Measurements from ENCODE around the gene LRRC61.

LRRC61 gene

DNA sequence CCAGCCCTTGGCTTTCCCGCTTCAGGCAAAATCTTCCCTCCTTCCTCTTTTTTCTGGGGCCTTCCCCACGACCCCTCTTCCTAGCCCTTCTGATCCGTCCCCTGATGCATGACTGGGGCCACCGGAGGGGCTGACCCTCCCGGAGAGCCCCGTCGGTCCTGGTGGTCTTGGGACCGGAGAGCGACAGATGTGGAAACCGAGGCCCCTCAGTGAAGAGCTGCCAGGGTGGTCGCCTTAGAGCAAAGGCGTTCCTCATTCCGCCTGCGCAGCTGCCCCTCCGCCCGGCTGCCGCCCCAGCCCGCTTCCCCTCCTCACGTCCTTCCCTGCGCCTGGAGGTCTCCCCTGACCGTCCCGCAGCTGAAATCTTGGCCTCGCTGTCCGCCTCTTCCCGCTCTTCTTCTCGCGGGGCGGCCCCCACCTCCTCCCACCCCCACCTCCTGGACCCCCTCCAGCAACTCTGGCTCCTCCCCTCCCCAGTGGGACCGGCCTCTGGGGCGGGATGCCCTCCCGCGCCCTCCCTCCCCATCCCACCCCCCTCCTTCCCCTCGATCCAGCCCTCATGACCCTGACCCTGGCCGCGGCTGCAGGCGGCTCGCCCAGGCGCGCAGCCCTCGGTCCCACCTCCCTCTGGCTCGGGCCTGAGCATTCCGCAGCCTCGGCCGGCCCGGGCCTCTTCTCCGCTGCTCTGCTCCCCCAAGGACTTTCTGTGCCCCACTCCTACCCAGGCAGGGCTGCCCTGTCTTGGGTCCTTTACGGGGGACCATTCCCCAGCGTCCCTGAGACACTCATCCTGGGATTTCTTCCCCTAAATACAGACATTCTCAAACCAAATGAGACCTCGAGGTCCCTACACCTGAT lies 18.3 kb downstream of the LRRC61 start, which contains the start of gene RARRES2:
RARRES2 (minus strand) TSS at position 367 of the 858 bp plus-strand sequence. CDS start 1,020 bp downstream, outside the sequence.
- peak; percentile 89 for DNase-seq
- in situ Hi-C loops (cut with HindIII; ENCODE audit: low pct_ligation_motif_present, low pct_unique_long_range_greater_than_20kb, low sequenced_read_pairs) = no loop called here

DNA sequence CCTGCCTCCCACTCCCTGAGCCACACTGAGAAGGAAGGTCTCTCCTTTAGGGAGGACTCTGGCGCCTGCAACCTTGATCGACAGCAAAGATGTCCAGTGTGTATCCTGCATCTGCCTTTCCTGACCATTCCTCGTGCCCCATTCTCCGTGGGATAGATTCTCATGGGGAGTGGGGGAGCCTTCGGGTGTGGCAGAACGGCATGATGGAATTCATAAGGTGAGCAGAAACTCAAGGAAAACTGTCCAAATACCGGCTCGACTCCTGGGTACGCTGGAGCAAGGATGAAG lies 18.9 kb downstream of the LRRC61 start:
- in situ Hi-C loops (cut with HindIII; ENCODE audit: low pct_ligation_motif_present, low pct_unique_long_range_greater_than_20kb, low sequenced_read_pairs) = no loop called here
- no peak for DNase-seq

GRCh38 chr7:150343225-150343624 lies 20.1 kb downstream of the LRRC61 start:
- in situ Hi-C loops (cut with HindIII; ENCODE audit: low pct_ligation_motif_present, low pct_unique_long_range_greater_than_20kb, low sequenced_read_pairs) = no loop called here
- DNase-seq = no peak

DNA sequence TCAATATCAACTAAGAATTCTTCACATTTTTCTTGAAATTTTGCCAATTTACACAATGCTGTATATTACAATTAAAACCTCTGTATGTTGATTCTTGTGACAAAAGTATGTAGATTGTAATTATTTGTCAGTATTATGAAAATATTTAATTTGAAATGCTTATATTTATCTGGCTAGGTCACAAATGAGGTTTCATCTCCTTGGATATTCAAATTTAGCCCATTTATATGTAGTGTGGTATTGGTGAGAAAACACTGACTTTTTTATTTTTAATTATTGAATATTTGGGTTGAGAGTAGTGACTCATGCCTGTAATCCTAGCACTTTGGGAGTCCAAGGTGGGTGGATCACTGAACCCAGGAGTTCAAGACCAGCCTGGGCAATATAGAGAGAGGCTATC lies 21.1 kb downstream of the LRRC61 start:
- in situ Hi-C loops (cut with HindIII; ENCODE audit: low pct_ligation_motif_present, low pct_unique_long_range_greater_than_20kb, low sequenced_read_pairs) = no loop called here
- no peak for DNase-seq

DNA sequence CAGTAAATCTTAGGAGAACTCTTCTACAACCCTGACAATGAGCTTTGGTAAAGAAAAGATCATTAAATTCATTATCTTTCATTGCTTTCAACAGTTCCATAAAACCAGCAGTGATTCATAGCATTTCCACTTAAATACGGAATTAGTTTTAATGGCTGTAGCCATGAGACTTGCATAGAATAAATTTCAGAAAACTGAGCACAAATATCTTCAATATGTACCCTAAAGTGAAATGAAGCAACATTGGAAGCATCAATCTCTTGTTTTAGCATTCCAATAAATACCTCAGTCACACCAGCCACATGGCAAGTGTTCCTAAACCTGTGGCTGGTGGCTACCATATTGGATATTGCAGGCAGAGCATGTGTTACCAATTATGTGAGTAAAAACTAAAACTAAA lies 21.9 kb downstream of the LRRC61 start:
- in situ Hi-C loops (cut with HindIII; ENCODE audit: low pct_ligation_motif_present, low pct_unique_long_range_greater_than_20kb, low sequenced_read_pairs) = no loop called here
- no peak for DNase-seq

DNA sequence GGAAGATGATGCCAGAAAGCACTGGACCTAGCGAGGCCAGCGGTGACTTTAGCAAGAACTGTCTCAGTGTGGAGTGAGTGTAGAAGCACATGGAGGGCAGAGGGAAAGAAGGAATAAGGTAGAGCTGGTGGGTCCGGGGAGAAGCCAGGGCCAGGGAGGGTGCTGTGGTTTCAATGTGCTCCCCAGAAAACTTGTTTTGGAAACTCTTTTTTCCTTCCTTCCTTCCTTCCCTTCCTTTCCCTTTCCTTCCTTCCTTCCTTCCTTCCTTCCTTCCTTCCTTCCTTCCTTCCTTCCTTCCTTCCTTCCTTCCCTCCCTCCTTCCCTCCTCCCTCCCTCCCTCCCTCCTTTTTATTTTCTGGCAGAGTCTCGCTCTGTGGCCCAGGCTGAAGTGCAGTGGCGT lies 23.8 kb downstream of the LRRC61 start:
- in situ Hi-C loops (cut with HindIII; ENCODE audit: low pct_ligation_motif_present, low pct_unique_long_range_greater_than_20kb, low sequenced_read_pairs) = no loop called here

DNA sequence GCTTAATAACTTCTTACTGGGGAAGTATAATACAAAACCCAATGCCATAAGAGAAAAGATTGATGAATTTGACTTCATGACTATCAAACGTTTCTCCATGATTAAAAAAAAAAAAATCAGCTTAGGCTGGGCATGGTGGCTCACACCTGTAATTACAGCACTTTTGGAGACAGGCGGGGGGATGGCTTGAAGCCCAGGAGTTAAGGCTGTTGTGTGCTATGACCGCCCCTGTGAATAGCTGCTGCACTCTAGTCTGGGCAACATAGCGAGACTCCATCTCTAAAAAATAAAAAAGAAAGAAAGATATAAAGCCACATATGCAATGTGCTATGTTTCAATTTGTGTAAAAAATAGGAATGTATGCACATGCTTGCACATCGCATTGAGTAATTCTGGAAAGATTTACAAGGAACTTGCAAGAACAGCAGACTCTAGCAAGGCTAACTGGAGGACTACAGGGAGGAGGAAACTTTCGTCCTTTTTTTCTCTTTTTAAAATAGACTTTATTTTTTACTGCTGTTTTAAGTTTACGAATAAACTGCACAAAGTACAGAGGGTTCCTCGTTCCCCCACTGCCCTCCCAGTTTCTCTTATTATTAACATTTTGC lies 28.5 kb downstream of the LRRC61 start:
- no peak for DNase-seq
- in situ Hi-C loops (cut with HindIII; ENCODE audit: low pct_ligation_motif_present, low pct_unique_long_range_greater_than_20kb, low sequenced_read_pairs) = no loop called here

More for the DNA sequence above, 23.8 kb downstream of the LRRC61 start:
- no peak for DNase-seq

DNA sequence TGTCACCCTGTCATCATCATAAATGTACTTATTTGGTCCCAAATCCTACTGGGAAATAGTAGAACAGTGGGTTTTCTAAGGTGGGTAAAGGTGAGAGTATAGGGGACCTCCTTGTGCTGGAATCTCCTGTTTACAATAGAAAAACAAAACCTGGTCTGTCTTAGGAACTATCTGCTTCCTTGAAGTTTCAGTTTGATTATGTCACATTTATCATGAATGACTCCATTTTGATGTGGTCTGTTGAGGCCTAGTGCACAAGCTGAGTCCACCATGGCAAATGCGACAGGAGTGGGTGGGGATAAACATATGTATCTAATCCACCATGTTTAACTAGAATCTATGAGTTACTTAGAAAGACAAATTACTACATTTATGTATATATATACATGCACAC lies 32.5 kb downstream of the LRRC61 start:
- no peak for DNase-seq
- in situ Hi-C loops (cut with HindIII; ENCODE audit: low pct_ligation_motif_present, low pct_unique_long_range_greater_than_20kb, low sequenced_read_pairs) = no loop called here

DNA sequence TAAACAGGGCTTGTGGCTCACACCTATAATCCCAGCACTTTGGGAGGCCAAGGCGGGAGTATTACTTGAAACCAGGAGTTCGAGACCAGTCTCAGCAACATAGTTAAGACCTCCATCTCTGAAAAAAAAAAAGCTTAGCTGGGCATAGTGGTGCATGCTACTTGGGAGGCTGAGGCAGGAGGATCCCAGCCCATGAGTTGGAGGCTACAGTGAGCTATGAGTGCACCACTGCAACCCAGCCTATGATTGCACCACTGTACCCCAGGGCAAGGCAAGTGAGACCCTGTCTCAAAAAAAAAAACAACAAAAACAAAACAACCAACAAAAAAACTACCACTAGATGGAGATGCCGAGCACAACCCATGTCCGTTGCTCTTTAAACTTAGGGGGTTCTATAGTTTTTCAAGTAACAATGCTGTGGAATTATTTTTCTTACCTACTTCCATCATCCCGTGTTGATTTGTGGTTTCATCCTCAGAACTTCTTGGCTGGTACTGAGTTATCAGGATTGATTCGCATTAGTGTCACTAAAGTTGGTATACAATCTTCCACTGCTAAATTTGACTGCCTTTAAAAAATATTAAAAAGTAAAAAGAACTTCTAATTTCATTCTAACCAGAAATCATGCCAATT lies 33.2 kb downstream of the LRRC61 start:
- in situ Hi-C loops (cut with HindIII; ENCODE audit: low pct_ligation_motif_present, low pct_unique_long_range_greater_than_20kb, low sequenced_read_pairs) = no loop called here
- peak; percentile 68 for DNase-seq

GRCh38 chr7:150357270-150357669 lies 34.1 kb downstream of the LRRC61 start:
- in situ Hi-C loops (cut with HindIII; ENCODE audit: low pct_ligation_motif_present, low pct_unique_long_range_greater_than_20kb, low sequenced_read_pairs) = no loop called here
- no peak for DNase-seq

DNA sequence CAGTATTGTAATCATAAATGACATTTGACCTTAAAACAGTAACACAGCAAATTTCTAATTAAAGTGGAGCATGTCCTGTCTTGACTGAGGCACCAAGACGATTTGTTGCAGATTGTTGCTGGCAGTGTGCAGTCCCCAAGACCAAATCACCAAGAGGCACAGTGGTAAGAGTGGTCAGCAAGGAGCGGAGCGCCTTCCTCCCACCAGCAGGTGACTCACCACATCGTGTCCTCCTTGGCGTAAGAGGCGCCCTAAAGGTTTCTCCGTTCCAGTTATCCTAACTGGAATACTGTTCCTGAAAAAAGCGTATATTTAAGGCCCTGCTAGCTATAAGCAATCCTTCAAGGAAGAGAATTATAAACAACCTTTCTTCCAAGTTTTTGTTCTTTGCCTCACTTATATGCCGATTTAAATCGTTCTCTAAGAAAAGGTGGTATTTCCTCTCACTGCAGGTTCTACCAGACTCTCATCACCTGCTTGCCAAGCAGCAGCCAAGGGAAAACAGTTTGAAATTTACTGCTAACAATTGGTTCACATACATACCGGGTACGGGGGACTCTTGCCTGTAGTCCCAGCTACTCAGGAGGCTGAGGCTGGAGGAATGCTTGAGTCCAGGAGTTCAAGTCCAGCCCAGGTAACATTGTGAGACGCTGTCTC lies 34.7 kb downstream of the LRRC61 start:
- in situ Hi-C loops (cut with HindIII; ENCODE audit: low pct_ligation_motif_present, low pct_unique_long_range_greater_than_20kb, low sequenced_read_pairs) = no loop called here
- no peak for DNase-seq

GRCh38 chr7:150358433-150358832 lies 35.3 kb downstream of the LRRC61 start:
- in situ Hi-C loops (cut with HindIII; ENCODE audit: low pct_ligation_motif_present, low pct_unique_long_range_greater_than_20kb, low sequenced_read_pairs) = no loop called here
- DNase-seq = no peak

- DNase-seq = no peak
- in situ Hi-C loops (cut with HindIII; ENCODE audit: low pct_ligation_motif_present, low pct_unique_long_range_greater_than_20kb, low sequenced_read_pairs) = no loop called here
Observed at GRCh38 chr7:150358988-150359621, 36.0 kb downstream of the LRRC61 start.

GRCh38 chr7:150359622-150360362 lies 36.6 kb downstream of the LRRC61 start:
- in situ Hi-C loops (cut with HindIII; ENCODE audit: low pct_ligation_motif_present, low pct_unique_long_range_greater_than_20kb, low sequenced_read_pairs) = no loop called here
- no peak for DNase-seq

GRCh38 chr7:150360363-150361058 lies 37.4 kb downstream of the LRRC61 start:
- DNase-seq = no peak
- in situ Hi-C loops (cut with HindIII; ENCODE audit: low pct_ligation_motif_present, low pct_unique_long_range_greater_than_20kb, low sequenced_read_pairs) = no loop called here

DNA sequence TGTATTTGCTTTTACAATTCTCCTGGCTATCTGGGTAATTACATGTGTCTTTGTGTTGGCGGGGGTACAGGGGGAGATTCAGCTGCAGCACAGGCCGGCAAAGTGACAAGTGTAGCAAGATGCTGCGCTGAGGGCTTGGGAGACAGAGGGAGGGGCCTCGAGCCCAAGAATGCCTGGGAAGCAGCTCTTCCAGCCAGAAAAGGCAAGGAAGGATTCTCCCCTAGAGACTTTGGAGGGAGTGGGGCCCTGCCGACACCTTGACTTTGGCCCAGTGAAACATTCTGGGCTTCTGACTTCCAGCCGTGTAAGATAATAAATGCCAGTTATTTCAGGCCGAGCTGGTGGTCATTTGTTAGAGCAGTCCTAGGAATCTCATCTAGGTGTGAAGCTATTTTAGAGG lies 38.2 kb downstream of the LRRC61 start:
- DNase-seq = no peak
- in situ Hi-C loops (cut with HindIII; ENCODE audit: low pct_ligation_motif_present, low pct_unique_long_range_greater_than_20kb, low sequenced_read_pairs) = no loop called here

GRCh38 chr7:150361807-150362621 lies 38.9 kb downstream of the LRRC61 start:
- DNase-seq = no peak
- in situ Hi-C loops (cut with HindIII; ENCODE audit: low pct_ligation_motif_present, low pct_unique_long_range_greater_than_20kb, low sequenced_read_pairs) = no loop called here

All from ACHN (cell line).